DOHH2 (cell line): ENCODE results near the gene ZBTB7C.

Experiments used
- CTCF ChIP-seq: fragments of 200-600 bp; sonication (generic); IDR thresholded peaks from one replicate; pipeline ENCODE4 v1.5.1; 2014; ENCODE audit warnings: antibody characterized with exemption, mild to moderate bottlenecking, low read depth, low read length; ENCODE audit not compliant: poor library complexity, severe bottlenecking
- EZH2phosphoT487 ChIP-seq: fragments of 200-600 bp; sonication (generic); IDR thresholded peaks from 2 replicates; pipeline ENCODE4 v1.6.1; 2017; ENCODE audit warnings: borderline replicate concordance, mild to moderate bottlenecking, antibody characterized with exemption, low read length, moderate library complexity, mixed read lengths

- TF ChIP-seq CTCF (no peak), EZH2phosphoT487 (no peak; the same call in 1 of the 2 replicates)
Observed at GRCh38 chr18:48410095-48410920, 1.1 kb upstream of the ZBTB7C start.
